Neural cell (in vitro differentiated cells): ENCODE results near the gene WNT5B. TPM values are rescaled to one million over a fixed set of nuclear protein-coding genes. Genes with fewer than 3 reads are reported as not detected.

Source experiments
- H2AFZ ChIP-seq: fragments of 200-600, 300-800 bp; sonication (generic), shearing (Covaris generic); 2 replicates; pipeline ENCODE4 v1.6.0; 2014; ENCODE audit warnings: low read depth, mild to moderate bottlenecking, antibody characterized with exemption, low read length, moderate library complexity
- H3F3A ChIP-seq: fragments of 200-600 bp; shearing (Covaris generic); 2 replicates; pipeline ENCODE4 v1.6.1; 2016; ENCODE audit warnings: mild to moderate bottlenecking, moderate library complexity, mixed read lengths, antibody characterized with exemption, low read length; ENCODE audit not compliant: insufficient read depth, poor library complexity, severe bottlenecking
- H3K27ac ChIP-seq: fragments of 200-600, 300-800 bp; sonication (generic), shearing (Covaris generic); 2 replicates; pipeline ENCODE4 v1.5.1; 2014; ENCODE audit warnings: mild to moderate bottlenecking, low read length, moderate library complexity
- H3K27me3 ChIP-seq: fragments of 300-800, 200-600 bp; sonication (generic), shearing (Covaris generic); 2 replicates; pipeline ENCODE4 v1.6.0; 2014; ENCODE audit warnings: mild to moderate bottlenecking, low read depth, low read length, moderate library complexity; ENCODE audit not compliant: insufficient read depth
- H3K36me3 ChIP-seq: fragments of 300-800, 200-600 bp; sonication (generic), shearing (Covaris generic); 2 replicates; pipeline ENCODE4 v1.5.1; 2014; ENCODE audit warnings: mild to moderate bottlenecking, antibody characterized with exemption, low read length, moderate library complexity; ENCODE audit not compliant: insufficient read depth
- H3K4me2 ChIP-seq: fragments of 300-800, 200-600 bp; sonication (generic), shearing (Covaris generic); 2 replicates; pipeline ENCODE4 v1.6.0; 2014; ENCODE audit warnings: mild to moderate bottlenecking, low read length
- H3K4me3 ChIP-seq: fragments of 300-800, 200-600 bp; sonication (generic), shearing (Covaris generic); 2 replicates; pipeline ENCODE4 v1.5.1; 2014; ENCODE audit warnings: mild to moderate bottlenecking, low read length, moderate library complexity
- H3K79me2 ChIP-seq: fragments of 200-600 bp; shearing (Covaris generic); replicated peaks from 2 replicates; pipeline ENCODE4 v1.6.0; 2014; ENCODE audit warnings: mild to moderate bottlenecking, low read length, moderate library complexity; ENCODE audit not compliant: insufficient read depth
- H3K9ac ChIP-seq: fragments of 300-800, 200-600 bp; sonication (generic), shearing (Covaris generic); 2 replicates; pipeline ENCODE4 v1.6.1; 2016; ENCODE audit warnings: mild to moderate bottlenecking, low read length, mixed read lengths
- H3K9me2 ChIP-seq: fragments of 200-600 bp; shearing (Covaris generic); 2 replicates; pipeline ENCODE4 v1.6.1; 2016; ENCODE audit warnings: mild to moderate bottlenecking, low read length, mixed read lengths; ENCODE audit not compliant: insufficient read depth
- H3K9me3 ChIP-seq: fragments of 200-600, 300-800 bp; sonication (generic), shearing (Covaris generic); 2 replicates; pipeline ENCODE4 v1.6.1; 2016; ENCODE audit warnings: mild to moderate bottlenecking, mixed run types, low read length, moderate library complexity, mixed read lengths
- H4K20me1 ChIP-seq: fragments of 200-600 bp; shearing (Covaris generic); 2 replicates; pipeline ENCODE4 v1.6.1; 2016; ENCODE audit warnings: mild to moderate bottlenecking, mixed run types; ENCODE audit not compliant: insufficient read depth
- EP300 ChIP-seq: fragments of 450-650 bp; conservative IDR thresholded peaks from 2 replicates; pipeline ENCODE4 v1.6.1; 2014; ENCODE audit warnings: antibody characterized with exemption, mild to moderate bottlenecking, moderate library complexity; ENCODE audit not compliant: poor library complexity, severe bottlenecking
- EZH2 ChIP-seq: fragments of 200-600, 300-800 bp; shearing (Covaris generic), sonication (generic); IDR thresholded peaks from 2 replicates; pipeline ENCODE4 v1.6.1; 2014; ENCODE audit warnings: antibody characterized with exemption, low read length, borderline replicate concordance, mild to moderate bottlenecking; ENCODE audit not compliant: insufficient read depth, poor library complexity, severe bottlenecking
- MXI1 ChIP-seq: fragments of 450-650 bp; conservative IDR thresholded peaks from 2 replicates; pipeline ENCODE4 v1.6.1; 2014; ENCODE audit warnings: antibody characterized with exemption, mild to moderate bottlenecking; ENCODE audit not compliant: poor library complexity, severe bottlenecking
- POLR2AphosphoS5 ChIP-seq: IDR thresholded peaks from 2 replicates; pipeline ENCODE4 v1.6.1; 2012
- RAD21 ChIP-seq: fragments of 450-650 bp; conservative IDR thresholded peaks from 2 replicates; pipeline ENCODE4 v1.6.1; 2014; ENCODE audit warnings: antibody characterized with exemption, mild to moderate bottlenecking, moderate library complexity
- REST ChIP-seq: IDR thresholded peaks from 2 replicates; pipeline ENCODE4 v1.6.1; 2012; ENCODE audit warnings: borderline replicate concordance
- SMC3 ChIP-seq: fragments of 450-650 bp; conservative IDR thresholded peaks from 2 replicates; pipeline ENCODE4 v1.6.1; 2014; ENCODE audit warnings: antibody characterized with exemption, mild to moderate bottlenecking, moderate library complexity; ENCODE audit not compliant: poor library complexity
- TAF1 ChIP-seq: IDR thresholded peaks from 2 replicates; pipeline ENCODE4 v1.6.1; 2012; ENCODE audit warnings: low read depth
- polyA plus RNA-seq: library from polyadenylated mRNA; depleted of rRNA; stranded (reverse); fragments of >200 nt; gene quantifications from 2 replicates; pipeline ENCODE4 v1.2.3, GENCODE V29; 2014
- TF ChIP-seq, protein P1 (sequence below): fragments of 450-650 bp; IDR thresholded peaks from 2 replicates; pipeline ENCODE4 v1.5.1; 2014; ENCODE audit warnings: antibody characterized with exemption, mild to moderate bottlenecking, moderate library complexity; ENCODE audit not compliant: poor library complexity, severe bottlenecking

Gene WNT5B
- polyA plus RNA-seq, 1 donor from 2014 or later, result 17.0 TPM

DNA sequence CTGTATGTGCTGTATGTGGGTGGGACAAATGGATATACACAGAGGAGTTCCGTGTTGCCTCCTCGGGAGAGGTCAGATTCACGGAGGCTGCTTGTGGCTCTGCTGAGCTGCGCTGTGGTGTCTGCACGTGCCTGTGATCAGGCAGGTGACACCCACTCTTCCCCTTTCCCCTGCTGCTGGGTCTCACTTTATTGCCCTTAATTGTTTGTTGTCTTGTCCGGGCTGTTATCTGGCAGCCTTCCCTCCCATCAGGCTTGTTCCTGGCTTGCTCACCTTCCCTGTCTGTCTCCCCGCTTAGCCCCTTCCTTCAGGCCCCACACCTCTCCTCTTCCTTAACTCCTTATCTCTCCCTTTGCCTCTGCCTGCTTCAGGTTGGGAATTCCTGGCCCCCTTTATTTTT is 13.5 kb downstream of the WNT5B start:
- Histone ChIP-seq H3K79me2 (no peaks in the 10 kb centered on the region), H3K27me3 (no peaks in the 10 kb centered on the region), H3K9me2 (no peaks in the 10 kb centered on the region), H3K27ac (no peak overlapping the region), H4K20me1 (no peaks in the 10 kb centered on the region), H3K9me3 (no peaks in the 10 kb centered on the region), H3K9ac (no peak overlapping the region), H3F3A (no peaks in the 10 kb centered on the region), H2AFZ (no peak overlapping the region), H3K36me3 (no peaks in the 10 kb centered on the region), H3K4me3 (no peak overlapping the region), H3K4me2 (no peak overlapping the region)
- TF ChIP-seq TAF1 (no peak), POLR2AphosphoS5 (no peak), REST (no peak), EP300 (no peak), EZH2 (no peak), MXI1 (no peak), SMC3 (no peak), RAD21 (no peak)
- TF ChIP-seq, protein P1, sequence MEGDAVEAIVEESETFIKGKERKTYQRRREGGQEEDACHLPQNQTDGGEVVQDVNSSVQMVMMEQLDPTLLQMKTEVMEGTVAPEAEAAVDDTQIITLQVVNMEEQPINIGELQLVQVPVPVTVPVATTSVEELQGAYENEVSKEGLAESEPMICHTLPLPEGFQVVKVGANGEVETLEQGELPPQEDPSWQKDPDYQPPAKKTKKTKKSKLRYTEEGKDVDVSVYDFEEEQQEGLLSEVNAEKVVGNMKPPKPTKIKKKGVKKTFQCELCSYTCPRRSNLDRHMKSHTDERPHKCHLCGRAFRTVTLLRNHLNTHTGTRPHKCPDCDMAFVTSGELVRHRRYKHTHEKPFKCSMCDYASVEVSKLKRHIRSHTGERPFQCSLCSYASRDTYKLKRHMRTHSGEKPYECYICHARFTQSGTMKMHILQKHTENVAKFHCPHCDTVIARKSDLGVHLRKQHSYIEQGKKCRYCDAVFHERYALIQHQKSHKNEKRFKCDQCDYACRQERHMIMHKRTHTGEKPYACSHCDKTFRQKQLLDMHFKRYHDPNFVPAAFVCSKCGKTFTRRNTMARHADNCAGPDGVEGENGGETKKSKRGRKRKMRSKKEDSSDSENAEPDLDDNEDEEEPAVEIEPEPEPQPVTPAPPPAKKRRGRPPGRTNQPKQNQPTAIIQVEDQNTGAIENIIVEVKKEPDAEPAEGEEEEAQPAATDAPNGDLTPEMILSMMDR, result no peak

DNA sequence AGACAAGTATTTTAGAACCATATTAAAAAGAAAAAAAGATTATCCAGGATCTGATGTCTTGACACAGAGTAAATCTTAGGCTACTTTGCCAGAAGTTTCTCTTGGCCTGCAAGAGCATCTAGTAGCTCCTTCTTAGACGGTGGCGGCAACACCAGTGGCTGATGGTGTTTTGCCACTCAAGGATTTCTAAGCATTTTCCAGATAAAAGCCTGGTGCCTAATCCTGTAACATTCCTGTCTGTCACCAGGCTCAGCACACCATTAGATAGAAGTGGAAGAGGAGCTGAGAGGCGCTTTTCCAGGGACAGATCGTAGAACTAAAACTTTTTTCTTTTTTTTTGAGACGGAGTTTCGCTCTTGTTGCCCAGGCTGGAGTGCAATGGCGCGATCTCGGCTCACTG is 14.0 kb downstream of the WNT5B start:
- no peaks in the 10 kb centered on the region for H3K9me3 ChIP-seq
- no peaks in the 10 kb centered on the region for H3K36me3 ChIP-seq
- H3K27ac ChIP-seq, result no peak overlapping the region
- TF ChIP-seq MXI1 (no peak), REST (no peak), POLR2AphosphoS5 (no peak)
- H3K4me2 ChIP-seq, result no peak overlapping the region
- H3F3A ChIP-seq, result no peaks in the 10 kb centered on the region
- no peaks in the 10 kb centered on the region for H4K20me1 ChIP-seq
- H3K79me2 ChIP-seq, result no peaks in the 10 kb centered on the region
- H3K9ac ChIP-seq, result no peak overlapping the region
- no peak overlapping the region for H3K4me3 ChIP-seq
- H2AFZ ChIP-seq, result no peak overlapping the region
- H3K27me3 ChIP-seq, result no peaks in the 10 kb centered on the region
- H3K9me2 ChIP-seq, result no peaks in the 10 kb centered on the region
